Measurements from ENCODE around the gene LRRC47. TPM values are rescaled to one million over a fixed set of nuclear protein-coding genes. Genes with fewer than 3 reads are reported as not detected.

LRRC47 gene
- total RNA-seq, 1 donor from 2014 or later, result 52.2 TPM

- no peak for TF ChIP-seq CTCF (IDR thresholded peaks at IDR 0.05; ENCODE audit: unreplicated experiment)
- Mint-ChIP-seq H3K4me3 (ENCODE audit: unreplicated experiment) (peak overlapping the region; percentile 80), H3K9me3 (ENCODE audit: unreplicated experiment) (no peaks in the 10 kb centered on the region), H3K36me3 (ENCODE audit: low read depth, unreplicated experiment) (peaks cover 14% of the 10 kb centered on the region), H3K27me3 (ENCODE audit: unreplicated experiment) (peaks cover 4% of the 10 kb centered on the region), H3K27ac (ENCODE audit: unreplicated experiment) (no peak overlapping the region), H3K4me1 (ENCODE audit: unreplicated experiment) (peaks cover 17% of the 10 kb centered on the region)
- no peak for DNase-seq (ENCODE audit: low spot score)
These were observed 54.5 kb downstream of the LRRC47 start for GRCh38 chr1:3741566-3742438.

- Mint-ChIP-seq H3K36me3 (ENCODE audit: low read depth, unreplicated experiment) (peaks cover 14% of the 10 kb centered on the region), H3K4me1 (ENCODE audit: unreplicated experiment) (peaks cover 9% of the 10 kb centered on the region), H3K27ac (ENCODE audit: unreplicated experiment) (no peak overlapping the region), H3K4me3 (ENCODE audit: unreplicated experiment) (no peak overlapping the region), H3K9me3 (ENCODE audit: unreplicated experiment) (no peaks in the 10 kb centered on the region), H3K27me3 (ENCODE audit: unreplicated experiment) (peaks cover under 1% of the 10 kb centered on the region)
- DNase-seq (ENCODE audit: low spot score), result no peak
- no peak for TF ChIP-seq CTCF (IDR thresholded peaks at IDR 0.05; ENCODE audit: unreplicated experiment)
These were observed 55.5 kb downstream of the LRRC47 start for GRCh38 chr1:3740752-3741151.

GRCh38 chr1:3740042-3740441, 56.3 kb downstream of the LRRC47 start:
- Mint-ChIP-seq H3K4me1 (ENCODE audit: unreplicated experiment) (peaks cover 2% of the 10 kb centered on the region), H3K9me3 (ENCODE audit: unreplicated experiment) (no peaks in the 10 kb centered on the region), H3K36me3 (ENCODE audit: low read depth, unreplicated experiment) (peaks cover 11% of the 10 kb centered on the region), H3K27me3 (ENCODE audit: unreplicated experiment) (no peaks in the 10 kb centered on the region), H3K27ac (ENCODE audit: unreplicated experiment) (no peak overlapping the region), H3K4me3 (ENCODE audit: unreplicated experiment) (no peak overlapping the region)
- no peak for DNase-seq (ENCODE audit: low spot score)
- no peak for TF ChIP-seq CTCF (IDR thresholded peaks at IDR 0.05; ENCODE audit: unreplicated experiment)

GRCh38 chr1:3738943-3739342, 57.4 kb downstream of the LRRC47 start:
- Mint-ChIP-seq H3K27ac (ENCODE audit: unreplicated experiment) (no peak overlapping the region), H3K36me3 (ENCODE audit: low read depth, unreplicated experiment) (peaks cover 10% of the 10 kb centered on the region), H3K27me3 (ENCODE audit: unreplicated experiment) (no peaks in the 10 kb centered on the region), H3K4me1 (ENCODE audit: unreplicated experiment) (peaks cover 2% of the 10 kb centered on the region), H3K9me3 (ENCODE audit: unreplicated experiment) (no peaks in the 10 kb centered on the region), H3K4me3 (ENCODE audit: unreplicated experiment) (no peak overlapping the region)
- DNase-seq (ENCODE audit: low spot score), result no peak
- no peak for TF ChIP-seq CTCF (IDR thresholded peaks at IDR 0.05; ENCODE audit: unreplicated experiment)

GRCh38 chr1:3736708-3737107, 59.6 kb downstream of the LRRC47 start:
- no peak overlapping the region for H3K27ac Mint-ChIP-seq (ENCODE audit: unreplicated experiment)
- H3K27me3 Mint-ChIP-seq (ENCODE audit: unreplicated experiment), result peaks cover 3% of the 10 kb centered on the region
- peaks cover 2% of the 10 kb centered on the region for H3K4me1 Mint-ChIP-seq (ENCODE audit: unreplicated experiment)
- TF ChIP-seq CTCF (IDR thresholded peaks at IDR 0.05; ENCODE audit: unreplicated experiment), result no peak
- peaks cover 8% of the 10 kb centered on the region for H3K36me3 Mint-ChIP-seq (ENCODE audit: low read depth, unreplicated experiment)
- no peak for DNase-seq (ENCODE audit: low spot score)
- no peak overlapping the region for H3K4me3 Mint-ChIP-seq (ENCODE audit: unreplicated experiment)
- H3K9me3 Mint-ChIP-seq (ENCODE audit: unreplicated experiment), result no peaks in the 10 kb centered on the region
